Measurements from ENCODE around the gene ROBO1. TPM values are rescaled to one million over a fixed set of nuclear protein-coding genes. Genes with fewer than 3 reads are reported as not detected.

ROBO1 gene
- total and polyA plus RNA-seq, 12 donors: 6.4 to 144 (median 43.9) TPM

- peak; percentile 58 to 88 for TF ChIP-seq POLR2A (IDR thresholded peaks at IDR 0.05)
- no peak for TF ChIP-seq CTCF (IDR thresholded peaks at IDR 0.05)
- Histone ChIP-seq H3K4me1 (replicated peaks in 1 of 2) (peaks cover 11 to 18% of the 10 kb centered on the region in 2 donors), H3K4me3 (peak overlapping the region in 3 of 4 donors; percentile 67 to 81 (median 80)), H3K36me3 (replicated peaks in 1 of 2) (no peaks in the 10 kb centered on the region), H3K27me3 (no peaks in the 10 kb centered on the region), H3K9me3 (replicated peaks in 1 of 3) (no peaks in the 10 kb centered on the region), H3K27ac (peak overlapping the region; percentile 47 to 96 (median 85))
- intact Hi-C loops (cut with DNase I): no loop called here
- DNase-seq: peak; percentile 82 to 90 (median 87)
- 1 to 2% (median 1%) methylated on average over 10 to 40 of the region's 40 CpGs for WGBS, 4 donors
These were observed 748.5 kb downstream of the ROBO1 start for GRCh38 chr3:79019137-79019923.

GRCh38 chr3:79018671-79019136 lies 749.1 kb downstream of the ROBO1 start:
- H3K4me3 ChIP-seq: peak overlapping the region in 3 of 4 donors; percentile 67 to 81 (median 80)
- intact Hi-C loops (cut with DNase I): no loop called here
- H3K9me3 ChIP-seq (replicated peaks in 1 of 3): no peaks in the 10 kb centered on the region
- TF ChIP-seq CTCF (IDR thresholded peaks at IDR 0.05): peak in 1 of 6 experiments; percentile 6
- TF ChIP-seq POLR2A (IDR thresholded peaks at IDR 0.05): no peak
- DNase-seq: peak; percentile 55 to 74 (median 61)
- no peaks in the 10 kb centered on the region for H3K36me3 ChIP-seq (replicated peaks in 1 of 2)
- peaks cover 11 to 18% of the 10 kb centered on the region in 2 donors for H3K4me1 ChIP-seq (replicated peaks in 1 of 2)
- H3K27me3 ChIP-seq: no peaks in the 10 kb centered on the region
- peak overlapping the region; percentile 47 to 96 (median 85) for H3K27ac ChIP-seq
- WGBS, 4 donors: 0 to 1% (median 1%) methylated on average over 6 to 44 of the region's 44 CpGs

- Histone ChIP-seq H3K9me3 (replicated peaks in 1 of 3) (no peaks in the 10 kb centered on the region), H3K36me3 (replicated peaks in 1 of 2) (no peaks in the 10 kb centered on the region), H3K4me3 (peak overlapping the region in 3 of 4 donors; percentile 67 to 81 (median 80)), H3K27me3 (no peaks in the 10 kb centered on the region), H3K4me1 (replicated peaks in 1 of 2) (peaks cover 11 to 18% of the 10 kb centered on the region in 2 donors), H3K27ac (peak overlapping the region in 4 of 5 donors; percentile 70 to 96 (median 88))
- TF ChIP-seq CTCF (IDR thresholded peaks at IDR 0.05): no peak
- TF ChIP-seq POLR2A (IDR thresholded peaks at IDR 0.05): no peak
- DNase-seq: peak in 2 of 7 donors; percentile 17 to 23
- 1% methylated on average over 15 of the region's 15 CpGs for WGBS, 4 donors
- intact Hi-C loops (cut with DNase I): no loop called here
These were observed 749.5 kb downstream of the ROBO1 start for GRCh38 chr3:79018265-79018664.

GRCh38 chr3:79016587-79017376 lies 751.0 kb downstream of the ROBO1 start:
- H3K4me3 ChIP-seq: peak overlapping the region in 3 of 4 donors; percentile 52 to 81 (median 67)
- peak overlapping the region in 2 of 5 donors; percentile 70 to 96 for H3K27ac ChIP-seq
- no peak for TF ChIP-seq CTCF (IDR thresholded peaks at IDR 0.05)
- TF ChIP-seq POLR2A (IDR thresholded peaks at IDR 0.05): no peak
- peaks cover 11 to 18% of the 10 kb centered on the region in 2 donors for H3K4me1 ChIP-seq (replicated peaks in 1 of 2)
- no peaks in the 10 kb centered on the region for H3K36me3 ChIP-seq (replicated peaks in 1 of 2)
- 17 to 25% (median 24%) methylated on average over 8 of the region's 8 CpGs for WGBS, 4 donors
- intact Hi-C loops (cut with DNase I): no loop called here
- H3K9me3 ChIP-seq (replicated peaks in 1 of 3): no peaks in the 10 kb centered on the region
- DNase-seq: no peak
- no peaks in the 10 kb centered on the region for H3K27me3 ChIP-seq
